Smooth muscle cell (in vitro differentiated cells): ENCODE measurements around the gene CD99L2. TPM values are rescaled to one million over a fixed set of nuclear protein-coding genes. Genes with fewer than 3 reads are reported as not detected.

Source experiments
- DNase-seq: peaks from one replicate; lab custom pipeline; 2025; ENCODE audit not compliant: unreplicated experiment; lab: John Stamatoyannopoulos, UW
- H2AFZ ChIP-seq: fragments of 200-600 bp; sonication (generic); 2 replicates; pipeline ENCODE4 v1.6.0; 2016; ENCODE audit warnings: antibody characterized with exemption, low read depth, mild to moderate bottlenecking
- H3F3A ChIP-seq: fragments of 200-600 bp; sonication (generic); 2 replicates; pipeline ENCODE4 v1.6.0; 2017; ENCODE audit warnings: antibody characterized with exemption, low read depth
- H3K27ac ChIP-seq: fragments of 200-600 bp; sonication (generic); 2 replicates; pipeline ENCODE4 v1.5.1; 2016; ENCODE audit warnings: low read depth, mild to moderate bottlenecking
- H3K27me3 ChIP-seq: fragments of 200-600 bp; sonication (generic); 2 replicates; pipeline ENCODE4 v1.6.1; 2016; ENCODE audit warnings: low read depth, mild to moderate bottlenecking
- H3K36me3 ChIP-seq: fragments of 200-600 bp; sonication (generic); 2 replicates; pipeline ENCODE4 v1.5.1; 2016; ENCODE audit warnings: low read depth
- H3K4me1 ChIP-seq: fragments of 200-600 bp; sonication (generic); 2 replicates; pipeline ENCODE4 v1.5.1; 2016; ENCODE audit warnings: low read depth
- H3K4me2 ChIP-seq: fragments of 200-600 bp; sonication (generic); 2 replicates; pipeline ENCODE4 v1.6.0; 2016; ENCODE audit warnings: mild to moderate bottlenecking
- H3K4me3 ChIP-seq: fragments of 200-600 bp; sonication (generic); 2 replicates; pipeline ENCODE4 v1.5.1; 2016; ENCODE audit warnings: mild to moderate bottlenecking
- H3K79me2 ChIP-seq: fragments of 200-600 bp; sonication (generic); 2 replicates; pipeline ENCODE4 v1.6.0; 2016; ENCODE audit warnings: low read depth, mild to moderate bottlenecking
- H3K9ac ChIP-seq: fragments of 200-600 bp; sonication (generic); 2 replicates; pipeline ENCODE4 v1.6.0; 2016; ENCODE audit warnings: low read depth
- H3K9me3 ChIP-seq: fragments of 200-600 bp; sonication (generic); replicated peaks from 2 replicates; pipeline ENCODE4 v1.5.1; 2016; ENCODE audit warnings: low read depth
- H4K20me1 ChIP-seq: fragments of 200-600 bp; sonication (generic); 2 replicates; pipeline ENCODE4 v1.6.0; 2016; ENCODE audit warnings: low read depth
- WGBS: methylation state at CpG from one replicate; pipeline ENCODE4 v1.1.7; 2016; ENCODE audit warnings: low lambda C conversion rate; 5-methylcytosine and 5-hydroxymethylcytosine counted together
- polyA plus RNA-seq: library from polyadenylated mRNA; unstranded; fragments of >200 nt; fragmentation: Nextera tagmentation; extraction: Ambion mirVana; gene quantifications from 2 replicates; pipeline ENCODE4 v1.2.1, GENCODE V29; 2016
- total RNA-seq: library from RNA; depleted of rRNA; stranded (reverse); fragments of >200 nt; gene quantifications from 2 replicates; pipeline ENCODE4 v1.2.3, GENCODE V29; 2014
- TF ChIP-seq, protein P1 (sequence below): fragments of 200-600 bp; sonication (generic); IDR thresholded peaks from 2 replicates; pipeline ENCODE4 v1.5.1; 2017; ENCODE audit warnings: borderline replicate concordance, mild to moderate bottlenecking, antibody characterized with exemption; ENCODE audit not compliant: insufficient read depth, poor library complexity, severe bottlenecking

CD99L2 gene
- total and polyA plus RNA-seq, 2 experiments from 2014 or later: 43.7 to 44.6 TPM

DNA sequence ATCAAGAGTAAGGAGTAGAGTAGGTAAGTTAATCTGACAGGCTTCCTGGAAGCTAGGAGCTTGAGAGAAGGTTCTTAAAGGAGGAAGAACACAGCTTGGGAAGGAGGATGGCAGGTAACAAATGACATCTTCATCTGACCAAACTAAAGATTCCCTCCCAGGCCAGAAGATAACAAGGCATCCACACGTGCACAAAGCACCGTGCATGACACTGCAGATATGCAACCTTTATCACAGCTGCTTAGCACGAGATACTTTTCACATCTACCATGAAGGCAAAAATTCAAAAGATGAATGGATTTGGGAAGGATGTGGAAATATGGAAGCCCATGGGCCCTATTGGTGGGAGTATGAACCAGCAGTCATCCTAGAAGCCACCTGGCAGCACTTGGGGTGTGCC lies 34.3 kb downstream of the CD99L2 start:
- Histone ChIP-seq H3F3A (no peaks in the 10 kb centered on the region), H3K79me2 (peaks cover 8% of the 10 kb centered on the region), H3K27me3 (no peaks in the 10 kb centered on the region), H2AFZ (no peak overlapping the region), H3K9ac (no peak overlapping the region), H3K4me3 (no peak overlapping the region), H3K27ac (no peak overlapping the region), H3K36me3 (no peaks in the 10 kb centered on the region), H3K4me1 (no peaks in the 10 kb centered on the region), H3K4me2 (no peak overlapping the region), H4K20me1 (peaks cover 7% of the 10 kb centered on the region), H3K9me3 (no peaks in the 10 kb centered on the region)
- TF ChIP-seq, protein P1, sequence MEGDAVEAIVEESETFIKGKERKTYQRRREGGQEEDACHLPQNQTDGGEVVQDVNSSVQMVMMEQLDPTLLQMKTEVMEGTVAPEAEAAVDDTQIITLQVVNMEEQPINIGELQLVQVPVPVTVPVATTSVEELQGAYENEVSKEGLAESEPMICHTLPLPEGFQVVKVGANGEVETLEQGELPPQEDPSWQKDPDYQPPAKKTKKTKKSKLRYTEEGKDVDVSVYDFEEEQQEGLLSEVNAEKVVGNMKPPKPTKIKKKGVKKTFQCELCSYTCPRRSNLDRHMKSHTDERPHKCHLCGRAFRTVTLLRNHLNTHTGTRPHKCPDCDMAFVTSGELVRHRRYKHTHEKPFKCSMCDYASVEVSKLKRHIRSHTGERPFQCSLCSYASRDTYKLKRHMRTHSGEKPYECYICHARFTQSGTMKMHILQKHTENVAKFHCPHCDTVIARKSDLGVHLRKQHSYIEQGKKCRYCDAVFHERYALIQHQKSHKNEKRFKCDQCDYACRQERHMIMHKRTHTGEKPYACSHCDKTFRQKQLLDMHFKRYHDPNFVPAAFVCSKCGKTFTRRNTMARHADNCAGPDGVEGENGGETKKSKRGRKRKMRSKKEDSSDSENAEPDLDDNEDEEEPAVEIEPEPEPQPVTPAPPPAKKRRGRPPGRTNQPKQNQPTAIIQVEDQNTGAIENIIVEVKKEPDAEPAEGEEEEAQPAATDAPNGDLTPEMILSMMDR: no peak
- WGBS: 86% methylated on average over 3 of the region's 3 CpGs
- DNase-seq: no peak

DNA sequence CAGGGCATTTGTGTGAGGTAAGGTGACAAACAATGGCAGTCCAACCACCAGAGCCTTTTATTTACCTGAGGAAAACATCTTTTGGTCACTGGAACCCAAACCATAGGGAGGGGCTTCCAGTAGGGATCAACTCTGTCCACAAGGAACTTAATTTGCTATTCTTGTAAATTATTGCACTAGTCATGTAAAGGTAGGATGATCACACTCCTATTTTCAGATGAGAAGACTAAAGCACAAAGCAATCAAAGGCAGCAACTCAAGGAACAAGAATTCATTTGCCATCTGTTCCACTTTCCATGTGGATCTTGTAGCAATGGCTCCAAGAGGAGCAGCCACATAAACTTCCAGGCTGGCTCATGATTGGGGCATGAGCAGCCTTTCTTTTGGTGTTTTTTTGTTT lies 35.3 kb downstream of the CD99L2 start:
- no peak for DNase-seq
- Histone ChIP-seq H4K20me1 (peaks cover 7% of the 10 kb centered on the region), H3K4me3 (no peak overlapping the region), H3K27ac (no peak overlapping the region), H3K36me3 (no peaks in the 10 kb centered on the region), H3K9ac (no peak overlapping the region), H3K4me1 (no peaks in the 10 kb centered on the region), H3K27me3 (no peaks in the 10 kb centered on the region), H3K4me2 (no peak overlapping the region), H2AFZ (no peak overlapping the region), H3K9me3 (peaks cover 4% of the 10 kb centered on the region), H3F3A (no peaks in the 10 kb centered on the region), H3K79me2 (peaks cover 8% of the 10 kb centered on the region)
- TF ChIP-seq, protein P1: no peak

DNA sequence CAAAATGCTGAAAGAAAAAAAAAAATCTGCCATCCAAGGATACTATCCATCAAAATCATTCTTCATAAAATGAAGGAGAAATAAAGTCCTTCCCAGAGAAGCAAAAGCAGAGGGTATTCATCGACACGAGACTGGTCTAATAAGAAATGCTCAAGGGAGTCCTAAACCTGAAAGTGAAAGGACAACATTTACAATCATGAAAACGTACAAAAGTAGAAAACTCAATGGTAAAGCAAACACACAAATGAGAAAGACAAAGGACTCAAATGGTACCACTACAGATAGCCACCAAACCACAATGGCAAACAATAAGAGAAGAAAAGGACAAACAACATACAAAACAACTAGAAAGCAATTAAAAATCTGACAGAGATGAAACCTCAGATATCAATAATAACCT lies 41.0 kb downstream of the CD99L2 start:
- Histone ChIP-seq H3K4me2 (no peak overlapping the region), H3K4me1 (no peaks in the 10 kb centered on the region), H3K27me3 (no peaks in the 10 kb centered on the region), H3K36me3 (no peaks in the 10 kb centered on the region), H3F3A (no peaks in the 10 kb centered on the region), H2AFZ (no peak overlapping the region), H3K9me3 (peaks cover 14% of the 10 kb centered on the region), H3K4me3 (no peak overlapping the region), H3K9ac (no peak overlapping the region), H4K20me1 (no peaks in the 10 kb centered on the region), H3K27ac (no peak overlapping the region), H3K79me2 (peaks cover 8% of the 10 kb centered on the region)
- DNase-seq: no peak
- TF ChIP-seq, protein P1: no peak
- WGBS: 89% methylated on average over 3 of the region's 3 CpGs

DNA sequence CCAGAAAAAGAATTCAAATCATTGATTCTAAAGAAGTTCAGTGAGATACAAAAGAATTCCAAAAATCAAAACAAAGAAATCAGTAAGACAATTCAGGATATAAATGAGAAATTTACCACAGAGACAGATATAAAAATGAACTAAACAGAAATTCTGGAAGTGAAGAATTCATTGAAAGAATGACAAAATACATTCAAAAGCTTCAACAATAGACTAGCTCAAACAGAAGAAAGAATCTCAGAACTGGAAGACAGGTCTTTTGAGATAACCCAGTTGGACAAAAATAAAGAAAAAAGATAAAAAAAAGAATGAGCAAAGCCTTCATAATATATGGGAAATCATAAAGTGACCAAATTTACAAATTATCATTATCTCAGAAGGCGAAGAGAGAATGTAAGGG lies 41.7 kb downstream of the CD99L2 start:
- H3K9ac ChIP-seq: no peak overlapping the region
- DNase-seq: no peak
- peaks cover 14% of the 10 kb centered on the region for H3K9me3 ChIP-seq
- no peaks in the 10 kb centered on the region for H3K4me1 ChIP-seq
- H3K4me3 ChIP-seq: no peak overlapping the region
- H3K36me3 ChIP-seq: no peaks in the 10 kb centered on the region
- H4K20me1 ChIP-seq: no peaks in the 10 kb centered on the region
- no peaks in the 10 kb centered on the region for H3K27me3 ChIP-seq
- H3K4me2 ChIP-seq: no peak overlapping the region
- H3K27ac ChIP-seq: no peak overlapping the region
- no peaks in the 10 kb centered on the region for H3F3A ChIP-seq
- 84% methylated on average over 1 of the region's 1 CpG for WGBS
- H2AFZ ChIP-seq: no peak overlapping the region
- TF ChIP-seq, protein P1: no peak
- H3K79me2 ChIP-seq: peaks cover 8% of the 10 kb centered on the region
